Measurements from ENCODE around the gene MICAL2.

MICAL2 gene, protein sequence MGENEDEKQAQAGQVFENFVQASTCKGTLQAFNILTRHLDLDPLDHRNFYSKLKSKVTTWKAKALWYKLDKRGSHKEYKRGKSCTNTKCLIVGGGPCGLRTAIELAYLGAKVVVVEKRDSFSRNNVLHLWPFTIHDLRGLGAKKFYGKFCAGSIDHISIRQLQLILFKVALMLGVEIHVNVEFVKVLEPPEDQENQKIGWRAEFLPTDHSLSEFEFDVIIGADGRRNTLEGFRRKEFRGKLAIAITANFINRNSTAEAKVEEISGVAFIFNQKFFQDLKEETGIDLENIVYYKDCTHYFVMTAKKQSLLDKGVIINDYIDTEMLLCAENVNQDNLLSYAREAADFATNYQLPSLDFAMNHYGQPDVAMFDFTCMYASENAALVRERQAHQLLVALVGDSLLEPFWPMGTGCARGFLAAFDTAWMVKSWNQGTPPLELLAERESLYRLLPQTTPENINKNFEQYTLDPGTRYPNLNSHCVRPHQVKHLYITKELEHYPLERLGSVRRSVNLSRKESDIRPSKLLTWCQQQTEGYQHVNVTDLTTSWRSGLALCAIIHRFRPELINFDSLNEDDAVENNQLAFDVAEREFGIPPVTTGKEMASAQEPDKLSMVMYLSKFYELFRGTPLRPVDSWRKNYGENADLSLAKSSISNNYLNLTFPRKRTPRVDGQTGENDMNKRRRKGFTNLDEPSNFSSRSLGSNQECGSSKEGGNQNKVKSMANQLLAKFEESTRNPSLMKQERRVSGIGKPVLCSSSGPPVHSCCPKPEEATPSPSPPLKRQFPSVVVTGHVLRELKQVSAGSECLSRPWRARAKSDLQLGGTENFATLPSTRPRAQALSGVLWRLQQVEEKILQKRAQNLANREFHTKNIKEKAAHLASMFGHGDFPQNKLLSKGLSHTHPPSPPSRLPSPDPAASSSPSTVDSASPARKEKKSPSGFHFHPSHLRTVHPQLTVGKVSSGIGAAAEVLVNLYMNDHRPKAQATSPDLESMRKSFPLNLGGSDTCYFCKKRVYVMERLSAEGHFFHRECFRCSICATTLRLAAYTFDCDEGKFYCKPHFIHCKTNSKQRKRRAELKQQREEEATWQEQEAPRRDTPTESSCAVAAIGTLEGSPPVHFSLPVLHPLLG

DNA sequence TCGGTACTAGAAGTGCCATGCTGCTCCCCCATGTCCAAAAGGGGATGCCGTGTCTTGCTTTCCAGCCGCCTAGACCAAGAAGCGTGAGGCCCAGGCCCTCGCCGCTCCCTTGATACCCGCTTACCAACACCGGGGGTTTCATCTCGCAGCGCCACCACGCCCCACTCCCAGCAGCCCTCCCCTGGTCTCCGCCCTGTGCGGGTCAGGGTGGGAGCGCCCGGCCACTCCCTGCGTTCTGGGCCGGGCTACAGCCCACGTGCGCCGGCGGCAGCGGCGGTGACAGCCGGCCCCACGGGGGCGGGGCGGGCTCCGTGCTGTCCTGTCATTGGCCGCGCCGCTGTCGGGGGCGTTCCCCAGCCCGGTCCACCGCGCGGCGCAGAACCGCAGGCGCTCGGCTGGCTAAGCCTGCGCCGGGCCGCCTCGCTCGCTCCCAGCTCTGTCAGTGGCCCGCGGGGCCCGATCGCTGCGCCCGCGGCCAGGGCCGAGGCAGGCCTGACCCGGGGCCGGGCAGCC, at the start of gene MICAL2:
Gene MICAL2, plus strand, starts transcription at position 390 of the 513 bp plus-strand sequence. CDS start 51,566 bp downstream, outside the sequence.
- peak; percentile 92 for DNase-seq (ENCODE audit: low read depth, low spot score)
- in situ Hi-C loops (cut with HindIII; ENCODE audit: low sequenced_read_pairs), result no loop called here
- peak within 1 kb of the TSS; percentile 95 for H3K4me3 ChIP-seq (ENCODE audit: low read depth, low read length)
- TF ChIP-seq, protein P1, sequence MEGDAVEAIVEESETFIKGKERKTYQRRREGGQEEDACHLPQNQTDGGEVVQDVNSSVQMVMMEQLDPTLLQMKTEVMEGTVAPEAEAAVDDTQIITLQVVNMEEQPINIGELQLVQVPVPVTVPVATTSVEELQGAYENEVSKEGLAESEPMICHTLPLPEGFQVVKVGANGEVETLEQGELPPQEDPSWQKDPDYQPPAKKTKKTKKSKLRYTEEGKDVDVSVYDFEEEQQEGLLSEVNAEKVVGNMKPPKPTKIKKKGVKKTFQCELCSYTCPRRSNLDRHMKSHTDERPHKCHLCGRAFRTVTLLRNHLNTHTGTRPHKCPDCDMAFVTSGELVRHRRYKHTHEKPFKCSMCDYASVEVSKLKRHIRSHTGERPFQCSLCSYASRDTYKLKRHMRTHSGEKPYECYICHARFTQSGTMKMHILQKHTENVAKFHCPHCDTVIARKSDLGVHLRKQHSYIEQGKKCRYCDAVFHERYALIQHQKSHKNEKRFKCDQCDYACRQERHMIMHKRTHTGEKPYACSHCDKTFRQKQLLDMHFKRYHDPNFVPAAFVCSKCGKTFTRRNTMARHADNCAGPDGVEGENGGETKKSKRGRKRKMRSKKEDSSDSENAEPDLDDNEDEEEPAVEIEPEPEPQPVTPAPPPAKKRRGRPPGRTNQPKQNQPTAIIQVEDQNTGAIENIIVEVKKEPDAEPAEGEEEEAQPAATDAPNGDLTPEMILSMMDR (IDR thresholded peaks at IDR 0.05; ENCODE audit: low read depth, low read length), result no peak

DNA sequence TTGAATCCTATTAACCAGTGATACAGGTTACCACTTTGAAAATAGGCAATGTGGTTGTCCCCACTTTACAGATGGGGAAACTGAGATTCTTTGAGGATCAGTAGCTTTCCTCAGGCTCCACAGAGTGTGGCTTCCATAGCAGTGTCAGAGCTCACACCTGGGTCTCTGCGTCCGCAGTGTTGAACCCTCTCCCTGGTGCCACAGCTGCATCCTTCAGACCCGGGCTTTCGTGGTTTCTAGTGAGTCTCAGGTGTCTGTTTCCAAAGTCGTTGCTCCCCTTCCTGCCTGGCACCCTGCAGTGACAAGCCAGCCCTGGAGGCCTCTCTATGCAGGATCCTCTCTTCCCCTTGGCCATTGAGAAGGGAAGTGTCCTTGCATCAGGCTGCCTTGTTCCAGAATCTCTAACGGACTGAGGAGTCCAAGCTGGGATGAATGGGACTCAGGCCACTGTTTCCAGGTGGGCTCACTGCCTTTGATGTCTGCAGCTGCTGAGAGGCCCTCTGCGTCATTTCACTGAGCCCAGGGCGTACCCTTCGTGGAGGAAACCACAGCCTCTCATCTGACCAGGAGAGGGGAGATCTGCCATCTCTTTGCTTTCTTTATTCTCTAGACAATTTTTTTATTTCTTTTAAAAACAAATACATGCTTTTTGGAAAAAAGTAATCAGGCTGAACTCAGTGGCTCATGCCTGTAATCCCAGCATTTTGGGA, 48.4 kb upstream of the MICAL2 start:
- in situ Hi-C loops (cut with HindIII; ENCODE audit: low sequenced_read_pairs), result no loop called here

DNA sequence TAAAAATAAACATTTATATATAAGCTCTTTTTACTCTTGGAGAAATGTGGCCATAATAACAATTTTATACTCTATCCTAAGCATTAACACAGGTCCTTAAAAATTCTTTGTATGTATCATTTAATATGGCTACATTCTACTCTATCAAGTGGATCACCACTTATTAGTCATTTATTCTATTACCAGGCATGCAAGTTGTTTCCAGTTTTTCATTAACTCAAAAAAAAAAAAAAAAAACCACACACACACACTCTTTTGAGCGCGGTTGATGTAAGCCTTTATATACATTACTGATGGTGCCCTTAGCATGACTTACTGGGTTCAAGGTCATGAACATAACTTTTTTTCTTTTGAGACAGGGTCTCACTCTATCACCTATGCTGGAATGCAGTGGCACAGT, 47.1 kb upstream of the MICAL2 start:
- no peak for DNase-seq (ENCODE audit: low read depth, low spot score)
- in situ Hi-C loops (cut with HindIII; ENCODE audit: low sequenced_read_pairs), result no loop called here
- TF ChIP-seq, protein P1 (IDR thresholded peaks at IDR 0.05; ENCODE audit: low read depth, low read length), result no peak
- no peak overlapping the region for H3K4me3 ChIP-seq (ENCODE audit: low read depth, low read length)

More for the DNA sequence above, 48.4 kb upstream of the MICAL2 start:
- TF ChIP-seq, protein P1 (IDR thresholded peaks at IDR 0.05; ENCODE audit: low read depth, low read length), result no peak
- DNase-seq (ENCODE audit: low read depth, low spot score), result no peak
- H3K4me3 ChIP-seq (ENCODE audit: low read depth, low read length), result no peak overlapping the region

DNA sequence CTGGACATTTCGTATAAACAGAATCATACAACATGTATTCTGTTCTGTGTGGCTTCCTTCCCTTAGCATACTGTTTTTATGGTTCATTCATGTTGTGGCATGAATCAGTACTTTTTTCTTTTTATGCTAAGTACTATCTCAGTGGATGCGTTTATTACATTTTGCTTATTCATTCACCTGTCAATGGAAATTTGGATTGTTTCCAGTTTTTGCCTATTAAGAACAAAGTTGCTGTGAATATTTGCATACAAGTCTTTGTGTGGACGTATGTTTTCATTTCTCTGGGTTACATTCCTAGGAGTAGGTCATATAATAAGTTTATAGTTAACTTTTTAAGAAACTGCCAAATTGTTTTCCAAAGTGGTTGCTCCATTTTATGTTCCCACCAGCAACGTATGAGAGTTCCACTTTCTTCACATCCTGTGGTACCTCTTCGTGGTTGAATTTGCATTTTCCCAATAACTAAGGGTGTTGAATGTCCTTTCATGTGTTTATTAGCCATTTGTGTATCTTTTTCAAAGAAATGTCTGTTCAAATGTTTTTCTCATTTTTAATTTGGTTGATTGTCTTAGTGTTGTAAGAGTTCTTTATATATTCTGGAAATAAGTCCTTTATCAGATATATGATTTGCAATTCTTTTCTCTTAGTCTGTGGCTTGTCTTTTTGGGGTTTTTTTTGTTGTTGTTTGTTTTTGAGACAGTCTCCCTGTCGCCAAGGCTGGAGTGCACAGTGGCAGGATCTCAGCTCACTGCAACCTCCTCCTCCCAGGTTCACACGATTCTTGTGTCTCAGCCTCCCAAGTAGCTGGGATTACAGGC, 46.0 kb upstream of the MICAL2 start:
- no peak for DNase-seq (ENCODE audit: low read depth, low spot score)
- TF ChIP-seq, protein P1 (IDR thresholded peaks at IDR 0.05; ENCODE audit: low read depth, low read length), result no peak
- in situ Hi-C loops (cut with HindIII; ENCODE audit: low sequenced_read_pairs), result no loop called here
- H3K4me3 ChIP-seq (ENCODE audit: low read depth, low read length), result no peak overlapping the region

DNA sequence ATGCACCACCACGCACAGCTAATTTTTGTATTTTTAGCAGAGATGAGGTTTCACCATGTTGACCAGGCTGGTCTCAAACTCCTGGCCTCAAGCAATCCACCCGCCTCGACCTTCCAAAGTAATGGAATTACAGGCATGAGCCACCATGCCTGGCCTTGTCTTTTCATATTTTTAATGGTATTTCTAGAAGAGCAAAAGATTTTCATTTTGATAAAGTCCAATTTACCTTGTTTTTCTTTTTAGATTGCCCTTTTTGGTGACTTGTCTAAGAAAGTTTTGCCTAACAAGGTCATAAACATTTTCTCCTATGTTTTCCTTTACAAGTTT, 45.5 kb upstream of the MICAL2 start:
- in situ Hi-C loops (cut with HindIII; ENCODE audit: low sequenced_read_pairs), result no loop called here
- no peak for DNase-seq (ENCODE audit: low read depth, low spot score)
- TF ChIP-seq, protein P1 (IDR thresholded peaks at IDR 0.05; ENCODE audit: low read depth, low read length), result no peak
- H3K4me3 ChIP-seq (ENCODE audit: low read depth, low read length), result no peak overlapping the region
